ENCODE data around the gene OR1A2.
"Not testable (repeated sequence)": the region's sequence is repeated elsewhere in the genome, so short reads cannot be mapped to it uniquely, and the experiment has no call there.

The OR1A2 gene

DNA sequence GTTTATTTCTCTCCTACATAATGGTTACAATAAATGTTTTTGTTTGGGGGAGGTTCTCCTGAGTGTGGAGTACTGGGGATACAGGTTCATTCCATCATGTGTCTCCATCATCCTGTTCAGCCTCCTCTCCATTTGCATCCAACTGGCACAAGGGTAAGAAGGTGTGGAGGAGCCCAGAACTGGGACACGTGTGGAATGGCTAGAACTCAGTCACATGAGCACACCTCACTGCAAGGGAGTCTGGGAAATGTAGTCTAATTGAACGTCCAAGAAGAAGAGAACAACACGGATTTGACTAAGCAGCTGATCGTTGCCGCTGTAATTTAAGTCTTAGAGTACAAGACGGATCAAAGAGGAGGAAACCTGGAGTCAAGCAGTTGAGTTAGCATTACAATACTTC, 16.3 kb downstream of the OR1A2 start:
- DNase-seq (ENCODE audit: low read depth), result no peak
- no peak overlapping the region for H3K4me3 ChIP-seq (ENCODE audit: low read length)
- TF ChIP-seq, protein P1, sequence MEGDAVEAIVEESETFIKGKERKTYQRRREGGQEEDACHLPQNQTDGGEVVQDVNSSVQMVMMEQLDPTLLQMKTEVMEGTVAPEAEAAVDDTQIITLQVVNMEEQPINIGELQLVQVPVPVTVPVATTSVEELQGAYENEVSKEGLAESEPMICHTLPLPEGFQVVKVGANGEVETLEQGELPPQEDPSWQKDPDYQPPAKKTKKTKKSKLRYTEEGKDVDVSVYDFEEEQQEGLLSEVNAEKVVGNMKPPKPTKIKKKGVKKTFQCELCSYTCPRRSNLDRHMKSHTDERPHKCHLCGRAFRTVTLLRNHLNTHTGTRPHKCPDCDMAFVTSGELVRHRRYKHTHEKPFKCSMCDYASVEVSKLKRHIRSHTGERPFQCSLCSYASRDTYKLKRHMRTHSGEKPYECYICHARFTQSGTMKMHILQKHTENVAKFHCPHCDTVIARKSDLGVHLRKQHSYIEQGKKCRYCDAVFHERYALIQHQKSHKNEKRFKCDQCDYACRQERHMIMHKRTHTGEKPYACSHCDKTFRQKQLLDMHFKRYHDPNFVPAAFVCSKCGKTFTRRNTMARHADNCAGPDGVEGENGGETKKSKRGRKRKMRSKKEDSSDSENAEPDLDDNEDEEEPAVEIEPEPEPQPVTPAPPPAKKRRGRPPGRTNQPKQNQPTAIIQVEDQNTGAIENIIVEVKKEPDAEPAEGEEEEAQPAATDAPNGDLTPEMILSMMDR (conservative IDR thresholded peaks at IDR 0.05; ENCODE audit: low read depth, low read length), result no peak

GRCh38 chr17:3219978-3220377, 22.7 kb downstream of the OR1A2 start:
- DNase-seq (ENCODE audit: low read depth); H3K4me3 ChIP-seq (ENCODE audit: low read length): not testable (repeated sequence)

- TF ChIP-seq, protein P1 (conservative IDR thresholded peaks at IDR 0.05; ENCODE audit: low read depth, low read length), result no peak
- H3K4me3 ChIP-seq (ENCODE audit: low read length), result no peak overlapping the region
- no peak for DNase-seq (ENCODE audit: low read depth)
These were observed 24.5 kb downstream of the OR1A2 start for GRCh38 chr17:3221850-3222249.

- TF ChIP-seq, protein P1 (conservative IDR thresholded peaks at IDR 0.05; ENCODE audit: low read depth, low read length), result no peak
- DNase-seq (ENCODE audit: low read depth), result no peak
- no peak overlapping the region for H3K4me3 ChIP-seq (ENCODE audit: low read length)
These were observed 25.2 kb downstream of the OR1A2 start for GRCh38 chr17:3222505-3222904.

DNA sequence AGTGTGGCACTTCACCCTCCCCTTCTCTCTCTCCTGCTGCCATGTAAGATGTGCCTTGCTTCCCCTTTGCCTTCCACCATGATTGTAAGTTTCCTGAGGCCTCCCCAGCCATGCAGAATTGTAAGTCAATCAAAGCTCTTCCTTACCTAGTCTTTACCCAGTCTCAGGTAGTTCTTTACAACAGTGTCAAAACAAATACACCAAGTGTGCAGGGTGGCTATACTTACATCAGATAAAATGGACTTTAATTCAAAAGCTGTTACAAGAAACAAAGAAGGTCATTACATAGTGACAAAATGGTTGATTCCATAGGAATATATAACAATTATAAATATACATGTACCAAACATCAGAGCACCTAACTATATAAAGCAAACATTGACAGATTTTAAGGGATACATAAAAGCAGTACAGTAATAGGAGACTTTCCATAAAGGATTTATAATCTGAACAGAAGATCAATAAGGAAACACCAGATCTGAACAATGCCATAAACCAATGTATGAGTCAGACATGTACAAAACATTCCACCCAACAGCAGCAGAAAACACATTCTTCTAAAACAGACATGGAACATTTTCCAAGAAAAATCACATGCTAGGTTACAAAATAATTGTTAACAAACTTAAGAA, 27.5 kb downstream of the OR1A2 start:
- DNase-seq (ENCODE audit: low read depth); H3K4me3 ChIP-seq (ENCODE audit: low read length): not testable (repeated sequence)

DNA sequence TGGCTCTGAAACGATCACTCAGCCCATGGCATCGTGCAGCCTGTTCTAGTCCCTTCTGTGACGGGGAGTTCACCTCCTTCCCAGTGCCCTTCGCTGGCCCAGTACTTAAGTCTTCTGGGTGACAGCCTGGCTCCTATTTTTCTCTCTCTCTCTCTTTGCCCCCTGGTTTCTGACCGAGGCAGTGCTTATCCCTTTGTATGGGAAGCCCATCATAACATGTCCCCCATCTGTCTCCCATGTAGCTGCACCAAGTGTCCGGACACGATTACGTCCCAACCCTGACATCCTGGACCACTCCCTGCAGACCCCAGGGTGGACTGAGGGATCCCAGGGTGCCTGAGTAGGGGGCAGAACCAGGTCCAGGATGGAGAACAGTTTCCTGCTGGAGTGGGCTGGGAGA, 35.0 kb downstream of the OR1A2 start:
- not testable (repeated sequence) for DNase-seq (ENCODE audit: low read depth); H3K4me3 ChIP-seq (ENCODE audit: low read length)

- not testable (repeated sequence) for H3K4me3 ChIP-seq (ENCODE audit: low read length); DNase-seq (ENCODE audit: low read depth)
These were observed 41.4 kb downstream of the OR1A2 start for GRCh38 chr17:3238685-3239084.

- DNase-seq (ENCODE audit: low read depth); H3K4me3 ChIP-seq (ENCODE audit: low read length): not testable (repeated sequence)
These were observed 43.7 kb downstream of the OR1A2 start for GRCh38 chr17:3241044-3241443.

DNA sequence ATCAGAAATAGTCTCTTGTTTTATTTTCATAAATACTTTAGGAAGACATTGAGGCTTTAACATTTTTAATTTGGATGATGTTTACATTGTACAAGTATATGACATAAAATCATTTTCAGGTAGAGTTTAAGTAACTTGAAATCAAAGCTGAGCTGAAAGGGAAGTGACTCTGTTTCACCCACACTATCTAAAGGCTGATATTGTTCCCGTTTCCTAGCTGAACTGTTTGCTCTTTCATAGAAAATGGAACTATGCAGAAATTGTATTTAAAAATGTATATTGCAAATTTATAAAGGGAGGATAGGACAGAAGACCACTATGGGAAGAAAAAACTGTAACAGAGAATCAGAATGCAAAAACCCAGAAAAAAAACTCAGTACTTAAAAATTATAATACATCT, 47.5 kb downstream of the OR1A2 start:
- H3K4me3 ChIP-seq (ENCODE audit: low read length); DNase-seq (ENCODE audit: low read depth): not testable (repeated sequence)
